Prostate gland (tissue), 2 donors: ENCODE results near the gene FABP6. TPM values are rescaled to one million over a fixed set of nuclear protein-coding genes. Genes with fewer than 3 reads are reported as not detected.

ENCODE experiments used
- DNase-seq: peaks from one replicate; pipeline ENCODE4 v3.0.0-alpha.2; 2019; ENCODE audit warnings: low spot score
- H3K27ac ChIP-seq, 2 donors: fragments of 200-600 bp; sonication (generic); 2 replicates each; pipeline ENCODE4 v1.5.1; 2017 to 2019
- H3K27me3 ChIP-seq: fragments of 200-600 bp; sonication (generic); replicated peaks from 2 replicates; pipeline ENCODE4 v1.5.1; 2019; ENCODE audit not compliant: insufficient read depth
- H3K36me3 ChIP-seq, 2 donors: fragments of 200-600 bp; sonication (generic); 1 replicate in 1 of 2; 2 replicates in 1 of 2; pipeline versions ENCODE4 v1.5.1 to v1.8.1; 2017 to 2019
- H3K4me1 ChIP-seq: fragments of 200-600 bp; sonication (generic); replicated peaks from 2 replicates; pipeline ENCODE4 v1.5.1; 2019
- H3K4me3 ChIP-seq, 2 donors: fragments of 200-600 bp; sonication (generic); 2 replicates each; pipeline ENCODE4 v1.5.1; 2017 to 2019
- H3K9me3 ChIP-seq: fragments of 200-600 bp; sonication (generic); 2 replicates; pipeline ENCODE4 v1.5.1; 2017
- CTCF ChIP-seq, 4 experiments: fragments of 200-600 bp in 2 of 4; fragments of 450-650 bp in 2 of 4; sonication (generic) in 2 of 4; IDR thresholded peaks; 1 replicate in 3 of 4; 2 replicates in 1 of 4; pipeline ENCODE4 v1.5.1; 2016 to 2019; ENCODE audit warnings: antibody characterized with exemption in 4 of 4, mild to moderate bottlenecking in 2 of 4, moderate library complexity in 2 of 4
- POLR2A ChIP-seq: fragments of 450-650 bp; IDR thresholded peaks from one replicate; pipeline ENCODE4 v1.6.1; 2016; ENCODE audit warnings: antibody characterized with exemption, mild to moderate bottlenecking
- POLR2AphosphoS5 ChIP-seq: sonication (generic); formaldehyde crosslinking; IDR thresholded peaks from one replicate; pipeline ENCODE4 v1.6.1; 2017; ENCODE audit warnings: antibody characterized with exemption
- WGBS: methylation state at CpG from one replicate; pipeline ENCODE4 v1.1.5; 2018; 5-methylcytosine and 5-hydroxymethylcytosine counted together
- intact Hi-C: fragments of 100-400 bp; cut with DNase I; formaldehyde crosslinking; loops from one replicate; pipeline ENCODE4 v1.14.2; 2022
- total RNA-seq, 2 donors: library from RNA; depleted of rRNA; stranded (reverse); fragments of >200 nt; gene quantifications; one replicate each; pipeline ENCODE4 v1.1.0, GENCODE V29; 2016

FABP6 gene
- total RNA-seq, 2 donors from 2014 or later = 2.8 TPM; not detected in 1

- 90% methylated on average over 9 of the region's 9 CpGs for WGBS
- no peaks in the 10 kb centered on the region for H3K36me3 ChIP-seq
- TF ChIP-seq POLR2A (no peak), POLR2AphosphoS5 (no peak), CTCF (IDR thresholded peaks at IDR 0.05) (no peak)
- no peaks in the 10 kb centered on the region for H3K27me3 ChIP-seq
- no peak overlapping the region for H3K4me3 ChIP-seq
- H3K27ac ChIP-seq = no peak overlapping the region
- H3K9me3 ChIP-seq = no peaks in the 10 kb centered on the region
- intact Hi-C loops = no loop called here
- no peaks in the 10 kb centered on the region for H3K4me1 ChIP-seq
- DNase-seq = no peak
Measured at GRCh38 chr5:160252916-160253315, 23.6 kb downstream of the FABP6 start.

GRCh38 chr5:160253441-160253840 lies 24.1 kb downstream of the FABP6 start:
- DNase-seq = no peak
- H3K4me3 ChIP-seq = no peak overlapping the region

DNA sequence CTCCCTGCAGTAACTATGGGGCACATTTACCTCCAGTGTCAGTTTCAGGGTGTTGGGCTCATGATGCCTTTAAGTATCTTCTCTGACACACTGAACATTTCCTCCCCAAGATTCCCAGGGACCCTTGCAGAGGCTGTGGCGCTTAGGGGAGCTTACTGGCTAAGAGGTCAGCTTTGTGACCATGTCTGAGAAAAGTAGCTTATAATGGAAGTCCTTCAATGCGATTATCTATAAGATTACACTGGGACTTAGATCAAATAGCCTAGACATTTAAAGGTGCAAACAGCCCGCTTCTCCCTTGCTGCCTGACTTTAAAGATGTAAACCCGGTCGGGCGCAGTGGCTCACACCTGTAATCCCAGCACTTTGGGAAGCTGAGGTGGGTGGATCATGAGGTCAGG lies 25.4 kb downstream of the FABP6 start:
- 98% methylated on average over 6 of the region's 6 CpGs for WGBS

More at GRCh38 chr5:160253441-160253840, 24.1 kb downstream of the FABP6 start:
- Histone ChIP-seq H3K36me3 (no peaks in the 10 kb centered on the region), H3K27ac (no peak overlapping the region), H3K27me3 (no peaks in the 10 kb centered on the region), H3K9me3 (no peaks in the 10 kb centered on the region), H3K4me1 (no peaks in the 10 kb centered on the region)
- WGBS = 92% methylated on average over 17 of the region's 17 CpGs
- TF ChIP-seq CTCF (IDR thresholded peaks at IDR 0.05) (no peak), POLR2A (no peak), POLR2AphosphoS5 (no peak)
- intact Hi-C loops = no loop called here

GRCh38 chr5:160259341-160259740 lies 30.0 kb downstream of the FABP6 start:
- Histone ChIP-seq H3K36me3 (no peaks in the 10 kb centered on the region), H3K27ac (no peak overlapping the region), H3K9me3 (no peaks in the 10 kb centered on the region), H3K27me3 (no peaks in the 10 kb centered on the region), H3K4me3 (no peak overlapping the region), H3K4me1 (no peaks in the 10 kb centered on the region)
- WGBS = 94% methylated on average over 7 of the region's 7 CpGs
- TF ChIP-seq POLR2A (no peak), CTCF (IDR thresholded peaks at IDR 0.05) (no peak), POLR2AphosphoS5 (no peak)
- DNase-seq = no peak
- intact Hi-C loops = no loop called here

More for the DNA sequence above, 25.4 kb downstream of the FABP6 start:
- Histone ChIP-seq H3K4me3 (no peak overlapping the region), H3K36me3 (no peaks in the 10 kb centered on the region), H3K4me1 (no peaks in the 10 kb centered on the region), H3K9me3 (no peaks in the 10 kb centered on the region), H3K27me3 (no peaks in the 10 kb centered on the region), H3K27ac (no peak overlapping the region)
- intact Hi-C loops = no loop called here
- DNase-seq = no peak
- TF ChIP-seq POLR2A (no peak), POLR2AphosphoS5 (no peak), CTCF (IDR thresholded peaks at IDR 0.05) (no peak)

- 94% methylated on average over 13 of the region's 14 CpGs for WGBS
Measured at GRCh38 chr5:160260006-160260775, 30.9 kb downstream of the FABP6 start.

More at GRCh38 chr5:160260006-160260775, 30.9 kb downstream of the FABP6 start:
- Histone ChIP-seq H3K27ac (no peak overlapping the region), H3K9me3 (no peaks in the 10 kb centered on the region), H3K27me3 (no peaks in the 10 kb centered on the region), H3K4me1 (no peaks in the 10 kb centered on the region), H3K36me3 (no peaks in the 10 kb centered on the region), H3K4me3 (no peak overlapping the region)
- TF ChIP-seq POLR2A (no peak), CTCF (IDR thresholded peaks at IDR 0.05) (no peak), POLR2AphosphoS5 (no peak)
- no peak for DNase-seq
- intact Hi-C loops = no loop called here
